ENCODE measurements around the gene SKI.

DNA sequence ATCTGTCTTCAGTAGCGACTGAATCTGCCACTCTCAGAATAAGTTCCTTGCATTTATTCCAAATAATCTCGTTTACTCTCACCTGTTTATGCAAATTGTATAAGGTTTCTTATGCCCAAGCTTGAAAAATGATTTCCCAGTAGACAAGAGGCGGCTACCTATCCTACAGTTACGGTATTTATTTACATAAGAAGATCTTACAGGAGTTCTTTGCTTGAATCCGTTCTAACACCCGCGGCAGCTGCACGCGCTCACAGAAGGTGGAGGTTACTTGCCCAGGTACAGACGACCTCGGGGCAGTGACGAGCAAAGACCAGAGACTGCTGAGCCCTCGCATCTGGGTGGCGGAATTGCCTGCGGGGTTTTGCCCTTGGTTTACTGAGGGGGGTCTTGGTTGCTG, 79.9 kb downstream of the SKI start:
- TF ChIP-seq POLR2AphosphoS5 (IDR thresholded peaks at IDR 0.05; ENCODE audit: low read depth, low read length), result no peak
- TF ChIP-seq TAF1 (IDR thresholded peaks at IDR 0.05; ENCODE audit: borderline replicate concordance, low read depth, low read length), result no peak

Data from GM12892 (cell line).